HepG2 (cell line): ENCODE data around the gene RAD17. TPM values are rescaled to one million over a fixed set of nuclear protein-coding genes. Genes with fewer than 3 reads are reported as not detected.

Source experiments
- ATAC-seq: fragments of 200-7000 bp; cut with Tn5 transposase; 3 replicates; pipeline ENCODE4 v1.9.1; 2020; ENCODE audit warnings: mild to moderate bottlenecking, moderate library complexity
- BruUV-seq: library from RNA; stranded (reverse); fragments of 400-500 nt; replicated peaks from 2 replicates; lab custom pipeline; 2021; lab: Mats Ljungman, UMichigan
- CTCF ChIA-PET: fragments of 300-600 bp; formaldehyde crosslinking; extraction: SDS; loops from one replicate; lab custom pipeline; 2021; ENCODE audit warnings: low total read pairs, inconsistent platforms, low intra/inter-chr PET ratio; lab: Yijun Ruan, JAX
- POLR2A ChIA-PET: fragments of 350-600 bp; sonication (Branson Sonifier 250); formaldehyde crosslinking; loops from one replicate; lab custom pipeline; 2020; ENCODE audit warnings: antibody characterized with exemption, inconsistent platforms; lab: Yijun Ruan, JAX
- DNase-seq: peaks from one replicate; pipeline ENCODE4 v3.0.0-alpha.2; 2015; ENCODE audit warnings: low spot score
- FAIRE-seq: peaks from 3 replicates; lab custom pipeline; 2011; peaks lifted over from hg19 to GRCh38; lab: Jason Lieb, UNC
- H2AFZ ChIP-seq: one replicate; pipeline ENCODE4 v1.6.1; 2011; ENCODE audit warnings: low read length, inconsistent platforms
- H3K27ac ChIP-seq: fragments of 300-600 bp; 3 replicates; pipeline ENCODE4 v1.8.0; 2011; ENCODE audit warnings: mixed run types, mild to moderate bottlenecking, mixed read lengths, low read length, inconsistent platforms; ENCODE audit not compliant: insufficient read depth; ENCODE audit errors: extremely low read length
- H3K27me3 ChIP-seq, 2 experiments: fragments of 200-600 bp in 1 of 2; 2 replicates in 1 of 2; 3 replicates in 1 of 2; pipeline versions ENCODE4 v1.6.0 to v1.8.0; 2011; ENCODE audit warnings: low read length in 2 of 2, mild to moderate bottlenecking in 2 of 2, moderate library complexity in 2 of 2, inconsistent platforms in 1 of 2; ENCODE audit not compliant: insufficient read depth in 2 of 2, control insufficient read depth in 1 of 2
- H3K36me3 ChIP-seq, 2 experiments: fragments of 200-600 bp in 1 of 2; replicated peaks in 1 of 2; 2 replicates in 1 of 2; 3 replicates in 1 of 2; pipeline versions ENCODE4 v1.5.1 to v1.8.0; 2011; ENCODE audit warnings: low read length in 2 of 2, inconsistent platforms in 1 of 2; ENCODE audit not compliant: insufficient read depth in 2 of 2, control insufficient read depth in 1 of 2
- H3K4me1 ChIP-seq: 2 replicates; pipeline ENCODE4 v1.5.1; 2012; ENCODE audit warnings: low read length, inconsistent platforms; ENCODE audit not compliant: insufficient read depth
- H3K4me2 ChIP-seq: 2 replicates; pipeline ENCODE4 v1.6.0; 2011; ENCODE audit warnings: low read depth, low read length, inconsistent platforms
- H3K4me3 ChIP-seq, 3 experiments: fragments of 200-600 bp in 1 of 3; sonication (generic), shearing (Covaris generic) in 1 of 3; replicated peaks in 1 of 3; 2 replicates each; pipeline ENCODE4 v1.5.1; 2011 to 2016; ENCODE audit warnings: low read length in 3 of 3, inconsistent platforms in 2 of 3, low read depth in 2 of 3, mild to moderate bottlenecking in 2 of 3, control low read depth in 1 of 3, mixed read lengths in 1 of 3; ENCODE audit not compliant: insufficient read depth in 1 of 3
- H3K79me2 ChIP-seq: one replicate; pipeline ENCODE4 v1.6.1; 2011; ENCODE audit warnings: low read length, inconsistent platforms; ENCODE audit not compliant: insufficient read depth
- H3K9ac ChIP-seq: 2 replicates; pipeline ENCODE4 v1.6.0; 2011; ENCODE audit warnings: mild to moderate bottlenecking, low read depth, low read length, inconsistent platforms; ENCODE audit not compliant: insufficient read depth
- H3K9me3 ChIP-seq: 2 replicates; pipeline ENCODE4 v1.5.1; 2012; ENCODE audit warnings: mild to moderate bottlenecking, low read length
- H4K20me1 ChIP-seq: 2 replicates; pipeline ENCODE4 v1.6.0; 2011; ENCODE audit warnings: inconsistent platforms, mild to moderate bottlenecking, low read length, moderate library complexity; ENCODE audit not compliant: insufficient read depth
- ATF1 ChIP-seq: IDR thresholded peaks from 2 replicates; pipeline ENCODE4 v1.6.1; 2016; ENCODE audit warnings: mild to moderate bottlenecking, control low read depth
- BRD4 ChIP-seq: sonication (generic); formaldehyde crosslinking; IDR thresholded peaks from 2 replicates; pipeline ENCODE4 v1.4.0; 2020; ENCODE audit warnings: missing genetic modification reagents
- JDP2 ChIP-seq: sonication (generic); formaldehyde crosslinking; IDR thresholded peaks from 2 replicates; pipeline ENCODE4 v1.8.1; 2022; ENCODE audit warnings: missing genetic modification reagents, borderline replicate concordance
- JUNB ChIP-seq: sonication (generic); formaldehyde crosslinking; IDR thresholded peaks from 2 replicates; pipeline ENCODE4 v1.8.0; 2022; ENCODE audit warnings: missing genetic modification reagents, mild to moderate bottlenecking, borderline replicate concordance
- SIX1 ChIP-seq: sonication (generic); formaldehyde crosslinking; IDR thresholded peaks from 2 replicates; pipeline ENCODE4 v1.4.0; 2020; ENCODE audit warnings: missing genetic modification reagents, borderline replicate concordance
- SOX6 ChIP-seq, 2 experiments: fragments of 450-650 bp in 1 of 2; sonication (generic) in 1 of 2; formaldehyde crosslinking in 1 of 2; IDR thresholded peaks; 2 replicates each; pipeline versions ENCODE4 v1.4.0 to v1.6.1; 2017 to 2020; ENCODE audit warnings: antibody characterized with exemption in 1 of 2, mild to moderate bottlenecking in 1 of 2, missing genetic modification reagents in 1 of 2
- TFDP1 ChIP-seq: IDR thresholded peaks from 2 replicates; pipeline ENCODE4 v1.6.1; 2016; ENCODE audit warnings: missing compliant biosample characterization, missing genetic modification reagents, borderline replicate concordance
- ZBTB33 ChIP-seq: sonication (generic); formaldehyde crosslinking; IDR thresholded peaks from 2 replicates; pipeline ENCODE4 v1.4.0; 2020; ENCODE audit warnings: missing genetic modification reagents
- ZGPAT ChIP-seq: IDR thresholded peaks from 2 replicates; pipeline ENCODE4 v1.6.1; 2016; ENCODE audit warnings: mild to moderate bottlenecking
- ZNF296 ChIP-seq: sonication (generic); formaldehyde crosslinking; conservative IDR thresholded peaks from 2 replicates; pipeline ENCODE4 v1.5.0; 2020; ENCODE audit warnings: mild to moderate bottlenecking, missing genetic modification reagents
- ZNF501 ChIP-seq: sonication (generic); formaldehyde crosslinking; IDR thresholded peaks from 2 replicates; pipeline ENCODE4 v1.5.1; 2020; ENCODE audit warnings: mild to moderate bottlenecking, moderate library complexity, missing genetic modification reagents
- ZNF674 ChIP-seq: sonication (generic); formaldehyde crosslinking; IDR thresholded peaks from 2 replicates; pipeline ENCODE4 v1.5.0; 2020; ENCODE audit warnings: low read depth, mild to moderate bottlenecking, missing genetic modification reagents
- WGBS: methylation state at CpG from one replicate; pipeline ENCODE4 v1.1.6; 2017; ENCODE audit warnings: low lambda C conversion rate; 5-methylcytosine and 5-hydroxymethylcytosine counted together
- in situ Hi-C: cut with HindIII; loops from 2 replicates; pipeline ENCODE4 v1.10.0; 2017; ENCODE audit warnings: low pct_unique_long_range_greater_than_20kb; ENCODE audit not compliant: extremely low pct_ligation_motif_present
- intact Hi-C: fragments of 100-400 bp; cut with micrococcal nuclease; formaldehyde crosslinking; loops from one replicate; pipeline ENCODE4 v1.10.0; 2022; ENCODE audit not compliant: unreplicated experiment
- polyA plus RNA-seq, 8 experiments: library from polyadenylated mRNA; depleted of rRNA in 3 of 8; stranded (reverse) in 7 of 8; unstranded in 1 of 8; fragments of >200 nt; fragmentation: Illumina TruSeq in 4 of 8; extraction: Trizol in 4 of 8; gene quantifications; 2 replicates each; pipeline versions ENCODE4 v1.2.1 to v1.2.3, GENCODE V29; 2011 to 2016; ENCODE audit warnings: low read depth in 4 of 8, missing spikeins in 1 of 8, mixed read lengths in 1 of 8; ENCODE audit not compliant: insufficient read depth in 1 of 8
- total RNA-seq, 5 experiments: library from RNA; depleted of rRNA; stranded (reverse); fragments of >200 nt; fragmentation: Illumina TruSeq; extraction: Trizol; gene quantifications; 2 replicates each; pipeline ENCODE4 v1.2.3, GENCODE V29; 2016; ENCODE audit warnings: low read depth in 1 of 5

The RAD17 gene
- total and polyA plus RNA-seq, 2 of the 13 experiments (the other 11 are each of a cell fraction or from before 2014, with no cell fraction given) = 24.0 to 25.9 TPM

- peak overlapping the region; percentile 95 for H3K9ac ChIP-seq
- peaks cover 3 to 29% of the 10 kb centered on the region in 2 experiments; a peak in 3 of 5 replicates for H3K36me3 ChIP-seq
- ATAC-seq = no peak
- peaks cover 41% of the 10 kb centered on the region for H3K4me1 ChIP-seq
- H2AFZ ChIP-seq = no peak overlapping the region
- no peak for FAIRE-seq
- BruUV-seq = no TSS peak
- peaks cover 12% of the 10 kb centered on the region for H4K20me1 ChIP-seq
- DNase-seq = no peak
- peak overlapping the region; percentile 88 to 99 (median 93) for H3K4me3 ChIP-seq
- H3K79me2 ChIP-seq = peaks cover 86% of the 10 kb centered on the region
- H3K9me3 ChIP-seq = no peaks in the 10 kb centered on the region
- H3K4me2 ChIP-seq = peak overlapping the region; percentile 81
- CTCF ChIA-PET = no interaction called here
- in situ Hi-C loops (no loop called here), intact Hi-C loops (loop anchor here (1.0 kb wide), 1 partner anchor 274 kb away; no protein-coding TSS in a partner anchor)
- H3K27ac ChIP-seq = peak overlapping the region; percentile 100
- 68% methylated on average over 11 of the region's 11 CpGs for WGBS
- no peaks in the 10 kb centered on the region; a peak in 1 of 5 replicates for H3K27me3 ChIP-seq
- POLR2A ChIA-PET = no interaction called here
- no peak for TF ChIP-seq SOX6 (IDR thresholded peaks at IDR 0.05)
- TF ChIP-seq SOX6 (CRISPR knock-in tag; IDR thresholded peaks at IDR 0.05) = no peak
- no peak for TF ChIP-seq JDP2 (CRISPR knock-in tag)
- peak; percentile 31; the same call in 1 of the 2 replicates for TF ChIP-seq ZGPAT
- no peak for TF ChIP-seq JUNB (CRISPR knock-in tag)
- TF ChIP-seq BRD4 (CRISPR knock-in tag) = no peak
- 0 out of 2 replicates have a peak, but pooled peaks have one; percentile 17 for TF ChIP-seq TFDP1 (CRISPR knock-in tag)
- TF ChIP-seq ZBTB33 (CRISPR knock-in tag) = peak; percentile 40; the same call in 1 of the 2 replicates
- TF ChIP-seq SIX1 (CRISPR knock-in tag) = no peak
- TF ChIP-seq ZNF501 (CRISPR knock-in tag) = 0 out of 2 replicates have a peak, but pooled peaks have one; percentile 31
- TF ChIP-seq ZNF296 = no peak
- TF ChIP-seq ZNF674 (CRISPR knock-in tag) = no peak
- no peak for TF ChIP-seq ATF1 (CRISPR knock-in tag)
These were observed 1.8 kb upstream of the RAD17 start for GRCh38 chr5:69367697-69368279.
